A549 (cell line): Measurements from ENCODE around the gene LDHAL6B. TPM values are rescaled to one million over a fixed set of nuclear protein-coding genes. Genes with fewer than 3 reads are reported as not detected.

Source experiments
- ATAC-seq, 2 experiments: fragments of 200-7000 bp in 1 of 2; fragments of >200 bp in 1 of 2; cut with Nextera tagmentation in 1 of 2; cut with Tn5 transposase in 1 of 2; 3 replicates each; pipeline versions ENCODE4 v1.8.0 to v1.9.1; 2018 to 2020; ENCODE audit warnings: mild to moderate bottlenecking in 1 of 2, moderate library complexity in 1 of 2
- CTCF ChIA-PET: fragments of 300-600 bp; sonication (Branson Sonifier 250); formaldehyde crosslinking; extraction: SDS; loops from one replicate; lab custom pipeline; 2021; ENCODE audit warnings: antibody characterized with exemption, inconsistent platforms; lab: Yijun Ruan, JAX
- POLR2A ChIA-PET: fragments of 350-600 bp; formaldehyde crosslinking; extraction: SDS; loops from one replicate; lab custom pipeline; 2021; ENCODE audit warnings: antibody characterized with exemption, inconsistent platforms; lab: Yijun Ruan, JAX
- DNase-seq, 2 experiments: peaks; one replicate each; pipeline versions ENCODE4 v3.0.0 to v3.0.0-alpha.2; 2011 to 2016; ENCODE audit warnings: low read depth in 1 of 2, low spot score in 1 of 2
- FAIRE-seq: peaks from 2 replicates; lab custom pipeline; 2011; peaks lifted over from hg19 to GRCh38; lab: Jason Lieb, UNC
- H3K27ac ChIP-seq, 2 experiments: fragments of >200 bp; sonication (Bioruptor Twin); formaldehyde crosslinking; 3 replicates each; pipeline ENCODE4 v1.5.1; 2016 to 2017
- H3K4me1 ChIP-seq: fragments of >200 bp; sonication (Bioruptor Twin); formaldehyde crosslinking; 3 replicates; pipeline ENCODE4 v1.6.1; 2016
- H3K4me2 ChIP-seq: fragments of >200 bp; sonication (Bioruptor Twin); formaldehyde crosslinking; 3 replicates; pipeline ENCODE4 v1.6.1; 2016
- H3K4me3 ChIP-seq: fragments of >200 bp; sonication (Bioruptor Twin); formaldehyde crosslinking; 3 replicates; pipeline ENCODE4 v1.5.1; 2016
- H3K9me3 ChIP-seq: fragments of >200 bp; sonication (Bioruptor Twin); formaldehyde crosslinking; 3 replicates; pipeline ENCODE4 v1.6.1; 2016
- CBX2 ChIP-seq: fragments of 200-600 bp; sonication (generic); IDR thresholded peaks from 2 replicates; pipeline ENCODE4 v1.6.1; 2016; ENCODE audit warnings: low read depth, mild to moderate bottlenecking, borderline replicate concordance
- CHD2 ChIP-seq: fragments of 150-350 bp; IDR thresholded peaks from 2 replicates; pipeline ENCODE4 v1.6.1; 2014; ENCODE audit warnings: low read length; ENCODE audit not compliant: partially characterized antibody
- CHD4 ChIP-seq: fragments of 200-600 bp; sonication (generic); IDR thresholded peaks from 2 replicates; pipeline ENCODE4 v1.6.1; 2016; ENCODE audit warnings: antibody characterized with exemption, mild to moderate bottlenecking, borderline replicate concordance
- EHF ChIP-seq: fragments of 250-450 bp; sonication (Bioruptor Pico); IDR thresholded peaks from 2 replicates; pipeline ENCODE4 v1.5.0; 2020; ENCODE audit warnings: mild to moderate bottlenecking
- HOXB5 ChIP-seq: fragments of 250-450 bp; sonication (Bioruptor Pico); IDR thresholded peaks from 2 replicates; pipeline ENCODE4 v1.5.0; 2020; ENCODE audit warnings: mild to moderate bottlenecking, moderate library complexity
- JUN ChIP-seq, 2 experiments: fragments of >200 bp; sonication (Bioruptor Twin); formaldehyde crosslinking; IDR thresholded peaks; 2 replicates in 1 of 2; 3 replicates in 1 of 2; pipeline ENCODE4 v1.6.1; 2016 to 2017
- KDM1A ChIP-seq: fragments of 200-600 bp; sonication (generic); IDR thresholded peaks from 2 replicates; pipeline ENCODE4 v1.6.1; 2016; ENCODE audit warnings: low read depth, mild to moderate bottlenecking
- MAFK ChIP-seq: fragments of 450-650 bp; IDR thresholded peaks from 2 replicates; pipeline ENCODE4 v1.6.1; 2014; ENCODE audit not compliant: partially characterized antibody
- MYC ChIP-seq: IDR thresholded peaks from 2 replicates; pipeline ENCODE4 v1.6.1; 2012; ENCODE audit warnings: mild to moderate bottlenecking, inconsistent platforms, low read length, improper control_type of control experiment, borderline replicate concordance
- NFE2L2 ChIP-seq: fragments of 150-350 bp; conservative IDR thresholded peaks from 2 replicates; pipeline ENCODE4 v1.6.1; 2014; ENCODE audit warnings: low read length
- NPAS2 ChIP-seq: fragments of 250-450 bp; sonication (Bioruptor Pico); IDR thresholded peaks from 2 replicates; pipeline ENCODE4 v1.8.0; 2022; ENCODE audit warnings: mild to moderate bottlenecking, moderate library complexity, borderline replicate concordance
- PHF8 ChIP-seq: fragments of 200-600 bp; sonication (generic); IDR thresholded peaks from 2 replicates; pipeline ENCODE4 v1.6.1; 2016; ENCODE audit warnings: low read depth, mild to moderate bottlenecking, antibody characterized with exemption, moderate library complexity, borderline replicate concordance
- RARB ChIP-seq: fragments of 250-450 bp; sonication (Bioruptor Pico); IDR thresholded peaks from 2 replicates; pipeline ENCODE4 v1.8.0; 2021; ENCODE audit warnings: mild to moderate bottlenecking, moderate library complexity
- RFX5 ChIP-seq: fragments of 450-650 bp; IDR thresholded peaks from 2 replicates; pipeline ENCODE4 v1.7.1; 2014; ENCODE audit warnings: antibody characterized with exemption, mild to moderate bottlenecking, moderate library complexity
- SMC3 ChIP-seq: fragments of >200 bp; sonication (Bioruptor Twin); formaldehyde crosslinking; IDR thresholded peaks from 3 replicates; pipeline ENCODE4 v1.6.1; 2018; ENCODE audit warnings: inconsistent platforms
- TFCP2L1 ChIP-seq: fragments of 250-450 bp; sonication (Bioruptor Pico); IDR thresholded peaks from 2 replicates; pipeline ENCODE4 v1.5.0; 2021; ENCODE audit warnings: mild to moderate bottlenecking
- ZFP36 ChIP-seq: fragments of 450-650 bp; IDR thresholded peaks from 2 replicates; pipeline ENCODE4 v1.6.1; 2014; ENCODE audit warnings: borderline replicate concordance; ENCODE audit not compliant: partially characterized antibody
- WGBS: methylation state at CpG from one replicate; pipeline ENCODE4 v1.1.6; 2017; ENCODE audit errors: missing lambda C conversion rate; 5-methylcytosine and 5-hydroxymethylcytosine counted together
- polyA plus RNA-seq, 4 experiments: library from polyadenylated mRNA; depleted of rRNA in 3 of 4; stranded (reverse); fragments of >200 nt; fragmentation: RNase III in 1 of 4; extraction: RNeasy Plus Mini Kit Qiagen cat#74134 plus additional on column Dnase treatment in 1 of 4; gene quantifications; 2 replicates in 3 of 4; 3 replicates in 1 of 4; pipeline ENCODE4 v1.2.3, GENCODE V29; 2011 to 2017
- TF ChIP-seq, protein P1 (sequence below): fragments of 200-600 bp; sonication (generic); IDR thresholded peaks from 2 replicates; pipeline ENCODE4 v1.6.1; 2016; ENCODE audit warnings: antibody characterized with exemption, mild to moderate bottlenecking, moderate library complexity
- TF ChIP-seq, protein P2 (sequence below): IDR thresholded peaks from 2 replicates; pipeline ENCODE4 v1.6.1; 2012
- TF ChIP-seq, protein P3 (sequence below): IDR thresholded peaks from 2 replicates; pipeline ENCODE4 v1.6.1; 2012; ENCODE audit warnings: low read depth, borderline replicate concordance
- TF ChIP-seq, protein P4 (sequence below): fragments of 250-450 bp; sonication (Bioruptor Pico); IDR thresholded peaks from 2 replicates; pipeline ENCODE4 v1.5.0; 2020; ENCODE audit warnings: low read depth, mild to moderate bottlenecking, moderate library complexity

The LDHAL6B gene
- polyA plus RNA-seq, 2 of the 4 experiments (the other 2 are of a cell fraction), result not detected

DNA sequence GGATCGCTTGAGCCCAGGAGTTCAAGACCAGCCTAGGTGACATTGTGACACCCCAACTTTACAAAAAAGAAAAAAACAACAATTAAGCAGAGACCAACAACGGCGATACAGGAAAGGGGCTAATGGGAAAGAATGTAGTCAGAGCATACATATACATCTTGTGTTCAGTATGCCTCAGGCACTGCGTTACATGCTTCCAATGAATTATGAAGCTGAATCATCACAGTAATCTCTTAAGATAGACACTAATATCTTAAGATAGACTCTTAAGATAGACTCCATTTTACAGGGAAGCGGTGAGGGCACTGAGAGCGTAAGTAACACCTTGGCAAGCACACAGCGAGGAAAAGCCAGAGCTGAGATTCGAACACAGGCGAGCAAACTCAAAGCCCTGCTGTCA, 6.1 kb upstream of the LDHAL6B start:
- Histone ChIP-seq H3K27ac (peak overlapping the region; percentile 85 to 88), H3K4me3 (no peak overlapping the region)

DNA sequence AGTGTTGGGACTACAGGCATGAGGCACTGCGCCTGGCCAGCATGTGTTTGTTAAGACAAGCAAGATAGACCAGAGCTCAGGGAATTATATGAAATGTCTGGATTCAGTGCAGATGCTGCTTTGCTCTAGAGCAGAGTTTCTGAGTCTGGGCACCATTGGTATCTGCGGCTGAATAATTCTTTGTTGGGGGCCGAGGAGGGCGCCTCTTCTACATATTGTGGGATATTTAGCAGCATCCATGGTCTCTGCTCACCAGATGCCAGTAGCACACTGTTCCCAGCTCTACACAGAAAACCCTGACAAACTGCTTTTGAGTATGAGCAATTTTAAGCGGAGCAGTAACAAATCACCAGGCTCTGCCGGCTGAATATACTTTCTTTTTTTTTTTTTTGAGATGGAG, 3.6 kb upstream of the LDHAL6B start:
- ChIA-PET CTCF (interaction anchor here (0.8 to 1.7 kb wide), 6 partner anchors 8 to 44 kb away, joined by 3 to 4 read pairs (median 4); no protein-coding TSS in a partner anchor), POLR2A (no interaction called here)
- no peak for ATAC-seq
- DNase-seq, result no peak
- no peak for FAIRE-seq
- TF ChIP-seq ZFP36 (no peak), JUN (IDR thresholded peaks at IDR 0.05) (no peak), HOXB5 (CRISPR knock-in tag) (no peak), EHF (CRISPR knock-in tag) (no peak), NFE2L2 (no peak), SMC3 (no peak)
- TF ChIP-seq, protein P1, sequence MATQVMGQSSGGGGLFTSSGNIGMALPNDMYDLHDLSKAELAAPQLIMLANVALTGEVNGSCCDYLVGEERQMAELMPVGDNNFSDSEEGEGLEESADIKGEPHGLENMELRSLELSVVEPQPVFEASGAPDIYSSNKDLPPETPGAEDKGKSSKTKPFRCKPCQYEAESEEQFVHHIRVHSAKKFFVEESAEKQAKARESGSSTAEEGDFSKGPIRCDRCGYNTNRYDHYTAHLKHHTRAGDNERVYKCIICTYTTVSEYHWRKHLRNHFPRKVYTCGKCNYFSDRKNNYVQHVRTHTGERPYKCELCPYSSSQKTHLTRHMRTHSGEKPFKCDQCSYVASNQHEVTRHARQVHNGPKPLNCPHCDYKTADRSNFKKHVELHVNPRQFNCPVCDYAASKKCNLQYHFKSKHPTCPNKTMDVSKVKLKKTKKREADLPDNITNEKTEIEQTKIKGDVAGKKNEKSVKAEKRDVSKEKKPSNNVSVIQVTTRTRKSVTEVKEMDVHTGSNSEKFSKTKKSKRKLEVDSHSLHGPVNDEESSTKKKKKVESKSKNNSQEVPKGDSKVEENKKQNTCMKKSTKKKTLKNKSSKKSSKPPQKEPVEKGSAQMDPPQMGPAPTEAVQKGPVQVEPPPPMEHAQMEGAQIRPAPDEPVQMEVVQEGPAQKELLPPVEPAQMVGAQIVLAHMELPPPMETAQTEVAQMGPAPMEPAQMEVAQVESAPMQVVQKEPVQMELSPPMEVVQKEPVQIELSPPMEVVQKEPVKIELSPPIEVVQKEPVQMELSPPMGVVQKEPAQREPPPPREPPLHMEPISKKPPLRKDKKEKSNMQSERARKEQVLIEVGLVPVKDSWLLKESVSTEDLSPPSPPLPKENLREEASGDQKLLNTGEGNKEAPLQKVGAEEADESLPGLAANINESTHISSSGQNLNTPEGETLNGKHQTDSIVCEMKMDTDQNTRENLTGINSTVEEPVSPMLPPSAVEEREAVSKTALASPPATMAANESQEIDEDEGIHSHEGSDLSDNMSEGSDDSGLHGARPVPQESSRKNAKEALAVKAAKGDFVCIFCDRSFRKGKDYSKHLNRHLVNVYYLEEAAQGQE, result no peak
- Histone ChIP-seq H3K9me3 (no peaks in the 10 kb centered on the region), H3K27ac (peak overlapping the region in 1 of 2 experiments; percentile 88; a peak in 4 of 6 replicates), H3K4me2 (no peak overlapping the region), H3K4me3 (no peak overlapping the region), H3K4me1 (peaks cover 35% of the 10 kb centered on the region)
- WGBS, result 93% methylated on average over 6 of the region's 6 CpGs

More for the DNA sequence above, 6.1 kb upstream of the LDHAL6B start:
- Histone ChIP-seq H3K4me1 (peaks cover 43% of the 10 kb centered on the region), H3K4me2 (peak overlapping the region; percentile 54), H3K9me3 (no peaks in the 10 kb centered on the region)
- peak; percentile 76 for FAIRE-seq
- 0 out of 3 replicates have a peak, but pooled peaks have one; percentile 3 for TF ChIP-seq SMC3
- TF ChIP-seq PHF8, result no peak
- TF ChIP-seq CBX2, result no peak
- no peak for TF ChIP-seq MYC
- whole genome bisulfite sequencing, result 72% methylated on average over 9 of the region's 9 CpGs
- no peak for DNase-seq
- ChIA-PET CTCF (interaction anchor here (0.6 to 1.7 kb wide), 5 partner anchors 19 to 756 kb away, joined by 3 to 7 read pairs (median 5); no protein-coding TSS in a partner anchor), POLR2A (no interaction called here)
- peak; percentile 32 to 47; a peak in 5 of 6 replicates for ATAC-seq

DNA sequence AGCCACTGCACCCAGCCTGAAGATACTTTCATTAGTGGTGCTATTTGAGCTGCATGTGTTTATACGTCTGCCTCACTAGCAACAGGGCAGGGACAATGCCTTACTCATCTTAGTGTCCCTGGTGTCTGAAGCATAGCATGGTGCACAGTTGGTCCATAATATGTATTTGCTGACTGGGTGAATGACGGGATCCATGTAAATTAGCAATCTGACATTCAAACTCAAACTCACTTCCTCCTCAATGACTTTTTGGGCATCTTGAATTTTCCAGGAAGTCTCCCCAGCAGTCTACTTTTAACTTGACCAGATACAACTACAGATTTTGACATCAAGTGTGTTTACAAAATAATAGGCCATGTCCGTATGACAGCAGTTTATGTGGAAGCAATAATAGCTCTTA, 3.0 kb upstream of the LDHAL6B start:
- Histone ChIP-seq H3K4me1 (peaks cover 29% of the 10 kb centered on the region), H3K4me2 (no peak overlapping the region), H3K27ac (peak overlapping the region in 1 of 2 experiments; percentile 1; a peak in 1 of 6 replicates), H3K9me3 (no peaks in the 10 kb centered on the region), H3K4me3 (no peak overlapping the region)
- ChIA-PET CTCF (interaction anchor here (0.8 to 2.6 kb wide), 6 partner anchors 7 to 289 kb away, joined by 3 to 8 read pairs (median 4); no protein-coding TSS in a partner anchor), POLR2A (no interaction called here)
- DNase-seq (no peak), FAIRE-seq (peak; percentile 59), ATAC-seq (no peak)
- no peak for TF ChIP-seq CBX2
- peak; percentile 16 for TF ChIP-seq MAFK
- WGBS, result 95% methylated on average over 3 of the region's 3 CpGs

DNA sequence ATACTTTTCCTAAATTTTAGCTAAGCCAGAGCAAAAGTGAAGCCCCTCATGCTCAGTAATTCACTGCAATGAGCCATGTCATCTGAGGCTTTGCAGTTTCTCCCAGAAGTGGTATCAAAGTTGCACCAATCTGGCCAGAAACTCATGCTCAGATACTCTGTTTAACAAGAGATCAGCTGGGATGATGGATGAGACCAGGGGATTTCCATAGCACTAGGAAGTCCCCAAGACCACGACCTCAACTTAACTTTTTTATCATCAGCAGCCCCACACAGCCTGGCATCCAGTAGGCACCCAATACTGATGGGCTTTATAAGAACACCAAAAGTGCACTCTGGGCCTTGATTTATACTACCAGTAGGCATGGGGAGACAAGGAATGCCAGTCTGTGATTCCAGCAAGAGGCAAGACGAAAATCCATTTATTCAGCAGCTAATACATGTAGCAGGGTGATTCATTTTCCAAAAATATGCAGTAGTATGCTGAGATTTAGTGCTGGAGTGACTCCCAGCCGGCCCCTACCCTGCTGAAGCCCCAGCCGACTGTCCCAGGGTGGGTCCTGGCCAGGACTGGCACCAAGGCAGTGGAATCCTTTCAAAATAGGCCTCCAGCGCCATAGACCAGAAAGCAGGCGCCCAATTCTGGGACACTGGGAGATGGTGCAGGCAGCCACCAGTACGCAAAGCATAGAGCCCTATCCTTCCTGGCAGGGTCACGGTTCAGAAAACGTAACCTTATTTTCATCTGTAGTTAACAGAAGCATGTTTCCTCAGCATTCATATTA, 612 bp upstream of the LDHAL6B start:
- H3K4me1 ChIP-seq, result peaks cover 5% of the 10 kb centered on the region
- CTCF ChIA-PET, result interaction anchor here (1.7 to 2.6 kb wide), 2 partner anchors 90 to 287 kb away, joined by 5 to 8 read pairs; no protein-coding TSS in a partner anchor
- DNase-seq, result no peak
- no peak overlapping the region for H3K4me2 ChIP-seq
- FAIRE-seq, result no peak
- ATAC-seq, result no peak
- WGBS, result 82% methylated on average over 9 of the region's 9 CpGs
- POLR2A ChIA-PET, result no interaction called here
- peak overlapping the region in 1 of 2 experiments; percentile 24; a peak in 3 of 6 replicates for H3K27ac ChIP-seq
- no peaks in the 10 kb centered on the region for H3K9me3 ChIP-seq
- no peak overlapping the region for H3K4me3 ChIP-seq
- no peak for TF ChIP-seq ZFP36
- no peak for TF ChIP-seq CHD2
- no peak for TF ChIP-seq HOXB5 (CRISPR knock-in tag)
- TF ChIP-seq KDM1A, result no peak
- no peak for TF ChIP-seq TFCP2L1 (CRISPR knock-in tag)
- no peak for TF ChIP-seq CHD4
- TF ChIP-seq, protein P2, sequence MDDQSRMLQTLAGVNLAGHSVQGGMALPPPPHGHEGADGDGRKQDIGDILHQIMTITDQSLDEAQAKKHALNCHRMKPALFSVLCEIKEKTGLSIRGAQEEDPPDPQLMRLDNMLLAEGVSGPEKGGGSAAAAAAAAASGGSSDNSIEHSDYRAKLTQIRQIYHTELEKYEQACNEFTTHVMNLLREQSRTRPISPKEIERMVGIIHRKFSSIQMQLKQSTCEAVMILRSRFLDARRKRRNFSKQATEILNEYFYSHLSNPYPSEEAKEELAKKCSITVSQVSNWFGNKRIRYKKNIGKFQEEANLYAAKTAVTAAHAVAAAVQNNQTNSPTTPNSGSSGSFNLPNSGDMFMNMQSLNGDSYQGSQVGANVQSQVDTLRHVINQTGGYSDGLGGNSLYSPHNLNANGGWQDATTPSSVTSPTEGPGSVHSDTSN, result no peak
- TF ChIP-seq, protein P3, sequence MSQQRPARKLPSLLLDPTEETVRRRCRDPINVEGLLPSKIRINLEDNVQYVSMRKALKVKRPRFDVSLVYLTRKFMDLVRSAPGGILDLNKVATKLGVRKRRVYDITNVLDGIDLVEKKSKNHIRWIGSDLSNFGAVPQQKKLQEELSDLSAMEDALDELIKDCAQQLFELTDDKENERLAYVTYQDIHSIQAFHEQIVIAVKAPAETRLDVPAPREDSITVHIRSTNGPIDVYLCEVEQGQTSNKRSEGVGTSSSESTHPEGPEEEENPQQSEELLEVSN, result no peak
- no peak for TF ChIP-seq RARB (CRISPR knock-in tag)
- TF ChIP-seq RFX5, result no peak
- no peak for TF ChIP-seq PHF8
- TF ChIP-seq, protein P4, sequence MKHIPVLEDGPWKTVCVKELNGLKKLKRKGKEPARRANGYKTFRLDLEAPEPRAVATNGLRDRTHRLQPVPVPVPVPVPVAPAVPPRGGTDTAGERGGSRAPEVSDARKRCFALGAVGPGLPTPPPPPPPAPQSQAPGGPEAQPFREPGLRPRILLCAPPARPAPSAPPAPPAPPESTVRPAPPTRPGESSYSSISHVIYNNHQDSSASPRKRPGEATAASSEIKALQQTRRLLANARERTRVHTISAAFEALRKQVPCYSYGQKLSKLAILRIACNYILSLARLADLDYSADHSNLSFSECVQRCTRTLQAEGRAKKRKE (CRISPR knock-in tag), result no peak
- no peak for TF ChIP-seq NPAS2
